Measurements from ENCODE around the gene PODXL. TPM values are rescaled to one million over a fixed set of nuclear protein-coding genes. Genes with fewer than 3 reads are reported as not detected.

PODXL gene
- total RNA-seq, 2 experiments from 2014 or later, result 0.45 to 0.51 TPM

DNA sequence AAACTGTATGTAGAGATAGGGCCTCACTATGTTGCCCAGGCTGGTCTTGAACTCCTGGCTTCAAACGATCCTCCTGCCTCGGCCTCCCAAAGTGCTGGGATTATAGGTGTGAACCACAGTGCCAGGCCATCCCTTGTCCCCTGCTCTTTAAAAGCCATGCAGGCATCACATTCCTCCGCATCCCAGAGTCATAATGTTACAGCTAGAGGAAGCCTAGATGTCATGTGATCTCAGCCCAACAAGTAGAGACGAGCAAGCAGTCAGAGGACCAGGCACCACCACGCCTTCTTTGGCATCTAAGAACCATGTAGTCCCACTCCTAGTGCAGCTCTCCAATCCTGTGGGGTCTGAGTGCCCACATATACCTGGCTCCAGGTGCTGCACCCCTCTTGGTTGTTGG lies 13.1 kb downstream of the PODXL start:
- intact Hi-C loops (cut with micrococcal nuclease), result loop anchor here (10.0 kb wide), 1 partner anchor 112 kb away; no protein-coding TSS in a partner anchor
- H3K27ac Mint-ChIP-seq, result no peak overlapping the region
- ATAC-seq (no peak), DNase-seq (no peak)
- no peaks in the 10 kb centered on the region for H3K36me3 Mint-ChIP-seq (ENCODE audit: low read depth)
- POLR2A ChIA-PET, result no interaction called here
- CTCF ChIA-PET, result interaction anchor here (0.9 to 3.2 kb wide), 3 partner anchors 11 to 39 kb away, joined by 3 to 14 read pairs (median 4); no protein-coding TSS in a partner anchor
- H3K27me3 Mint-ChIP-seq, result peaks cover 3% of the 10 kb centered on the region
- peaks cover 2% of the 10 kb centered on the region for H3K4me1 Mint-ChIP-seq (ENCODE audit: low read depth)
- H3K9me3 Mint-ChIP-seq, result no peaks in the 10 kb centered on the region
- TF ChIP-seq, protein P1, sequence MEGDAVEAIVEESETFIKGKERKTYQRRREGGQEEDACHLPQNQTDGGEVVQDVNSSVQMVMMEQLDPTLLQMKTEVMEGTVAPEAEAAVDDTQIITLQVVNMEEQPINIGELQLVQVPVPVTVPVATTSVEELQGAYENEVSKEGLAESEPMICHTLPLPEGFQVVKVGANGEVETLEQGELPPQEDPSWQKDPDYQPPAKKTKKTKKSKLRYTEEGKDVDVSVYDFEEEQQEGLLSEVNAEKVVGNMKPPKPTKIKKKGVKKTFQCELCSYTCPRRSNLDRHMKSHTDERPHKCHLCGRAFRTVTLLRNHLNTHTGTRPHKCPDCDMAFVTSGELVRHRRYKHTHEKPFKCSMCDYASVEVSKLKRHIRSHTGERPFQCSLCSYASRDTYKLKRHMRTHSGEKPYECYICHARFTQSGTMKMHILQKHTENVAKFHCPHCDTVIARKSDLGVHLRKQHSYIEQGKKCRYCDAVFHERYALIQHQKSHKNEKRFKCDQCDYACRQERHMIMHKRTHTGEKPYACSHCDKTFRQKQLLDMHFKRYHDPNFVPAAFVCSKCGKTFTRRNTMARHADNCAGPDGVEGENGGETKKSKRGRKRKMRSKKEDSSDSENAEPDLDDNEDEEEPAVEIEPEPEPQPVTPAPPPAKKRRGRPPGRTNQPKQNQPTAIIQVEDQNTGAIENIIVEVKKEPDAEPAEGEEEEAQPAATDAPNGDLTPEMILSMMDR (IDR thresholded peaks at IDR 0.05), result no peak
- H3K4me3 Mint-ChIP-seq, result no peak overlapping the region

DNA sequence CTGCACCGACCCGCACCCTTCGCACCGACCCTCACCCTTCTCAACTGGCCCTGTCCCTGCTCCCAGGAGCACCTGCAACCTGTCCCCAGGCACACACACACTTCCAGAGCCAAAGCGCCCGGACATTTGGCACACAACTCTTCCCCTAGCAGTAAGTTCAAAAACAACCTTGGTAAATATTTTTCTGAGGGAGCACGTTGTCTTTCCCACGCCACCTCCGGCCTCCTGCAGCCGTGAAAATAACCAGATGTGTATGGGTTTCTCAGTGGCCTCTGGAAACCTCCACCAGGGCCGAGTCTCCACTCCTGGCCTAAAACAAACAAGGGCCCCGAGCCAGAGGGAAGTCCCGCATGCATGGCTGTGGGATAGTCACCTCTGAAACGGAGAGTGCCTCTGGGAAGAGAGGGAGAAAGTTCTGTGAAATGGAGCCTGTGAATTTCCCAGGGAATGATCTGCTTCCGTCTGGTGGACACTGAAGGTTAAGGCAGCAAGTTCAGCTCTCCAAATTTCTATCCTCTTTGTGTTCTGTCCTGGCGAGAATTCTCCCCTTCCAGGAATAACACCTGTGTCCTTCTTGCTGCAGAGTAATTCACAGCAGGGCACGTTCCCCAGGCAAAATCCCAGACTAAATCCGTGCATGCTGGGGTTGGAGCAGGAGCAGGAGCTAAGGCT lies 15.8 kb downstream of the PODXL start:
- Mint-ChIP-seq H3K4me3 (no peak overlapping the region), H3K27ac (no peak overlapping the region)
- POLR2A ChIA-PET, result no interaction called here

DNA sequence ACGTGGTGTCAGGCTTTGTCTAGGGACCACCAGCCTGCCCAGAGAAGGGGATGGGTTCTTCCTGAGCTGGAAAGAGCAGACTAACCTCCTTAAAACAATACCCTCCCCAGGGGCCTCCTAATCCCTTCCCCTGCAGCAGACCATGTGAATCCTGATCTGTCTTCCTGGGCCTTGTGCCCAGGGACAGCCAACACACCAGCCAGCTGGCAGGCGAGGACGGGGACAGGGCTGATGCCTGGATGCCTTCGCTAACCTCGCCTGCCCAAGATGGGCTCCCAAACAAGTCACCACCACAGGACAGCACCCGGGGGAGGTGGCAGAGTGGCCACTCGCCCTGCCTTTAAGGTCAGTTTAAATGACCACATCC lies 17.6 kb downstream of the PODXL start:
- Mint-ChIP-seq H3K4me1 (ENCODE audit: low read depth) (no peaks in the 10 kb centered on the region), H3K27ac (no peak overlapping the region), H3K36me3 (ENCODE audit: low read depth) (no peaks in the 10 kb centered on the region), H3K9me3 (no peaks in the 10 kb centered on the region), H3K4me3 (no peak overlapping the region), H3K27me3 (no peaks in the 10 kb centered on the region)
- no peak for ATAC-seq
- no peak for DNase-seq
- TF ChIP-seq, protein P1 (IDR thresholded peaks at IDR 0.05), result no peak
- intact Hi-C loops (cut with micrococcal nuclease), result no loop called here
- POLR2A ChIA-PET, result interaction anchor here (1.8 kb wide), 1 partner anchor 37 kb away, joined by 3 read pairs; no protein-coding TSS in a partner anchor
- CTCF ChIA-PET, result interaction anchor here (4.7 kb wide), 1 partner anchor 8 kb away, joined by 22 read pairs; no protein-coding TSS in a partner anchor

More for the DNA sequence above, 15.8 kb downstream of the PODXL start:
- ATAC-seq (no peak), DNase-seq (no peak)
- TF ChIP-seq, protein P1 (IDR thresholded peaks at IDR 0.05), result no peak
- CTCF ChIA-PET, result no interaction called here
- intact Hi-C loops (cut with micrococcal nuclease), result loop anchor here (10.0 kb wide), 1 partner anchor 114 kb away; no protein-coding TSS in a partner anchor
- Mint-ChIP-seq H3K9me3 (no peaks in the 10 kb centered on the region), H3K27me3 (peaks cover 3% of the 10 kb centered on the region), H3K4me1 (ENCODE audit: low read depth) (peaks cover 2% of the 10 kb centered on the region), H3K36me3 (ENCODE audit: low read depth) (no peaks in the 10 kb centered on the region)

DNA sequence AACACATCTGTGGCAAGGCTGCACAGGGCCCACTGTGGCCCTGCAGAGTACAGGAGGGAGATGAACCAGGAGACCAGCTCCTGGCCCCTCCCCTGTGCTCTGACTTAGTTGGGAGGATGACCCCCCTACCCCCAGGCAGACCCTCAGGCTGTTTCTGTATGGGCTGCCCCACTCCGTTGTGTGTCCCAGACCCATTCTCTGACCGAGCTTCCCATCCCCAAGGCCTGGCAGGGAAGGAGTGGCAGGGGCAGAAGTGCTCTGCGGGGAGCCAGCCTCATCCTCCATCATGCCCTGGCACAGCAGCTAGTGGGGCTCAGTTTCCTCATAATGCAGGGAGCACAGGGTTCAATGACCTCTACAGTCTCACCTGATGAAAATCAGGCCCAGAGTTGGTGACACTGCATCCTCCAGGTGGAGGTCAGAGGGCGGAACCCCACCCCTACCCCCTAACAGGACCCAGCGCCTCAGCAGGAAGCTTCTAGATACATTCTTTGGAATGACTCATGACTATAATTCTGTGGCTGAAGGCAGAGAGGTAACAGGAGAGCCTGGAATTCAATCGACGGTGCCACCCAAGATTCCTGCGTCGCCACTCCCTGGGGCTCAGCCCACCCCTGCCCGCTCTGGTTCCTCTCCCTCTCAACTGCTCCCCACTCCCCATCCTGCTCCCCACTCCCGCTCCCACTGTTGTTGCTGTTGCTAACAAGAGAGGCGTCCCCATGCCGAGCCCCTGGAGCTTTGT lies 18.2 kb downstream of the PODXL start:
- ChIA-PET POLR2A (interaction anchor here (1.8 kb wide), 1 partner anchor 36 kb away, joined by 3 read pairs; no protein-coding TSS in a partner anchor), CTCF (interaction anchor here (0.6 to 4.7 kb wide), 2 partner anchors 8 to 121 kb away, joined by 3 to 22 read pairs; no protein-coding TSS in a partner anchor)
- no peaks in the 10 kb centered on the region for H3K4me1 Mint-ChIP-seq (ENCODE audit: low read depth)
- TF ChIP-seq, protein P1 (IDR thresholded peaks at IDR 0.05), result no peak
- no peaks in the 10 kb centered on the region for H3K36me3 Mint-ChIP-seq (ENCODE audit: low read depth)
- no peak for DNase-seq
- no peaks in the 10 kb centered on the region for H3K9me3 Mint-ChIP-seq
- H3K27ac Mint-ChIP-seq, result no peak overlapping the region
- H3K4me3 Mint-ChIP-seq, result no peak overlapping the region
- no peaks in the 10 kb centered on the region for H3K27me3 Mint-ChIP-seq
- intact Hi-C loops (cut with micrococcal nuclease), result no loop called here
- no peak for ATAC-seq

DNA sequence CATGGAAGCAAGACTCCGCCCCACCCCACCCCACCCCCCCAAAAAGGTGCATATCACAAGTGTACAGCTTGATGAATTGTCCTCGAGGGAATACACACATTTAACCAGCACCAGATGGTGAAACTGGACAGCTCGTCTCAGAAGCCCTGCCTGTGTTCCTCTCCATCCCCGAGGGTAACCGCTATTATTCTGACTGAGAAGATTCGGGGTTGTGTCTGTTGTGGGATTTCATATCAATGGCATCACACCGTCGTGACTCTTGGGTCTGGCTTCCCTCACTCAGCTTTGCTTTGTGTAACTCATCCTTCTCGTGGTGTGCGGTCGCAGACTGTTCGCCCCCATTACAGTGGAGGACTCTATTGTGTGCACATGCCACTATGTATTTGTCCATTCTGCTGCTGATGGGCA lies 18.9 kb downstream of the PODXL start:
- ChIA-PET CTCF (interaction anchor here (4.7 kb wide), 1 partner anchor 9 kb away, joined by 22 read pairs; no protein-coding TSS in a partner anchor), POLR2A (no interaction called here)
- TF ChIP-seq, protein P1 (IDR thresholded peaks at IDR 0.05), result no peak
- no peaks in the 10 kb centered on the region for H3K27me3 Mint-ChIP-seq
- DNase-seq (no peak), ATAC-seq (no peak)
- H3K4me3 Mint-ChIP-seq, result no peak overlapping the region
- H3K4me1 Mint-ChIP-seq (ENCODE audit: low read depth), result no peaks in the 10 kb centered on the region
- no peak overlapping the region for H3K27ac Mint-ChIP-seq
- no peaks in the 10 kb centered on the region for H3K36me3 Mint-ChIP-seq (ENCODE audit: low read depth)
- intact Hi-C loops (cut with micrococcal nuclease), result no loop called here
- no peaks in the 10 kb centered on the region for H3K9me3 Mint-ChIP-seq
